ENCODE measurements around the gene MYO3B. TPM values are rescaled to one million over a fixed set of nuclear protein-coding genes. Genes with fewer than 3 reads are reported as not detected.

The MYO3B gene
- total RNA-seq, 5 donors from 2014 or later (not counting 1 experiment from before 2014, with no cell fraction given): 0.26 to 0.28 TPM; not detected in 3

- Mint-ChIP-seq H3K4me1 (no peaks in the 10 kb centered on the region), H3K27ac (no peak overlapping the region), H3K4me3 (no peak overlapping the region), H3K27me3 (peaks cover 13 to 20% of the 10 kb centered on the region in 2 donors), H3K36me3 (no peaks in the 10 kb centered on the region), H3K9me3 (no peaks in the 10 kb centered on the region)
- Histone ChIP-seq H3K4me1 (ENCODE audit: control insufficient read depth in 1 of 2, extremely low read depth in 1 of 2, insufficient read depth in 2 of 2, low read length in 2 of 2) (no peaks in the 10 kb centered on the region), H3K36me3 (ENCODE audit: control insufficient read depth in 2 of 2, extremely low read depth in 1 of 2, insufficient read depth in 1 of 2, low read length in 1 of 2) (no peaks in the 10 kb centered on the region), H3K27me3 (replicated peaks in 1 of 2; ENCODE audit: control insufficient read depth in 2 of 2, extremely low read depth in 1 of 2, insufficient read depth in 2 of 2, low read length in 1 of 2) (peaks cover 0 to 4% of the 10 kb centered on the region in 2 experiments), H3K27ac (ENCODE audit: low read length) (no peak overlapping the region), H3K4me3 (ENCODE audit: control insufficient read depth in 1 of 2, extremely low read depth in 1 of 2, low read length in 1 of 2) (no peak overlapping the region), H3K9me3 (no peaks in the 10 kb centered on the region)
- WGBS (ENCODE audit: insufficient coverage): 100% methylated on average over 1 of the region's 2 CpGs
- DNase-seq: no peak
- ATAC-seq (replicated peaks in 1 of 4): no peak
- POLR2A ChIA-PET: no interaction called here
- CTCF ChIA-PET: no interaction called here
Measured at GRCh38 chr2:170567429-170567828, 389.5 kb downstream of the MYO3B start.

GRCh38 chr2:170568511-170568910 is 390.6 kb downstream of the MYO3B start:
- POLR2A ChIA-PET: no interaction called here
- CTCF ChIA-PET: no interaction called here
- WGBS (ENCODE audit: insufficient coverage): 90% methylated on average over 2 of the region's 2 CpGs

GRCh38 chr2:170571612-170572011 is 393.7 kb downstream of the MYO3B start:
- CTCF ChIA-PET: no interaction called here
- peaks cover 21 to 33% of the 10 kb centered on the region in 2 donors for H3K27me3 Mint-ChIP-seq
- WGBS (ENCODE audit: insufficient coverage): 88% methylated on average over 1 of the region's 1 CpG

More at GRCh38 chr2:170568511-170568910, 390.6 kb downstream of the MYO3B start:
- no peak overlapping the region for H3K4me3 Mint-ChIP-seq
- H3K4me1 ChIP-seq (ENCODE audit: control insufficient read depth in 1 of 2, extremely low read depth in 1 of 2, insufficient read depth in 2 of 2, low read length in 2 of 2): no peaks in the 10 kb centered on the region
- no peaks in the 10 kb centered on the region for H3K36me3 Mint-ChIP-seq
- H3K27ac Mint-ChIP-seq: no peak overlapping the region
- no peaks in the 10 kb centered on the region for H3K4me1 Mint-ChIP-seq
- DNase-seq (no peak), ATAC-seq (replicated peaks in 1 of 4) (no peak)
- H3K27me3 ChIP-seq (replicated peaks in 1 of 2; ENCODE audit: control insufficient read depth in 2 of 2, extremely low read depth in 1 of 2, insufficient read depth in 2 of 2, low read length in 1 of 2): peaks cover 0 to 4% of the 10 kb centered on the region in 2 experiments
- no peak overlapping the region for H3K4me3 ChIP-seq (ENCODE audit: control insufficient read depth in 1 of 2, extremely low read depth in 1 of 2, low read length in 1 of 2)
- no peak overlapping the region for H3K27ac ChIP-seq (ENCODE audit: low read length)
- H3K9me3 ChIP-seq: no peaks in the 10 kb centered on the region
- no peaks in the 10 kb centered on the region for H3K9me3 Mint-ChIP-seq
- H3K27me3 Mint-ChIP-seq: peaks cover 16 to 25% of the 10 kb centered on the region in 2 donors
- no peaks in the 10 kb centered on the region for H3K36me3 ChIP-seq (ENCODE audit: control insufficient read depth in 2 of 2, extremely low read depth in 1 of 2, insufficient read depth in 1 of 2, low read length in 1 of 2)

GRCh38 chr2:170573671-170574070 is 395.7 kb downstream of the MYO3B start:
- ATAC-seq (replicated peaks in 1 of 4): no peak
- POLR2A ChIA-PET: no interaction called here

More at GRCh38 chr2:170571612-170572011, 393.7 kb downstream of the MYO3B start:
- no peak overlapping the region for H3K27ac ChIP-seq (ENCODE audit: low read length)
- H3K36me3 ChIP-seq (ENCODE audit: control insufficient read depth in 2 of 2, extremely low read depth in 1 of 2, insufficient read depth in 1 of 2, low read length in 1 of 2): no peaks in the 10 kb centered on the region
- Mint-ChIP-seq H3K9me3 (no peaks in the 10 kb centered on the region), H3K27ac (no peak overlapping the region), H3K36me3 (no peaks in the 10 kb centered on the region), H3K4me3 (no peak overlapping the region), H3K4me1 (no peaks in the 10 kb centered on the region)
- no peaks in the 10 kb centered on the region for H3K27me3 ChIP-seq (replicated peaks in 1 of 2; ENCODE audit: control insufficient read depth in 2 of 2, extremely low read depth in 1 of 2, insufficient read depth in 2 of 2, low read length in 1 of 2)
- ATAC-seq (replicated peaks in 1 of 4) (no peak), DNase-seq (no peak)
- H3K4me1 ChIP-seq (ENCODE audit: control insufficient read depth in 1 of 2, extremely low read depth in 1 of 2, insufficient read depth in 2 of 2, low read length in 2 of 2): no peaks in the 10 kb centered on the region
- POLR2A ChIA-PET: no interaction called here
- no peaks in the 10 kb centered on the region for H3K9me3 ChIP-seq
- H3K4me3 ChIP-seq (ENCODE audit: control insufficient read depth in 1 of 2, extremely low read depth in 1 of 2, low read length in 1 of 2): no peak overlapping the region

GRCh38 chr2:170576296-170576695 is 398.3 kb downstream of the MYO3B start:
- ATAC-seq (replicated peaks in 1 of 4): no peak
- Mint-ChIP-seq H3K4me1 (no peaks in the 10 kb centered on the region), H3K27ac (no peak overlapping the region), H3K36me3 (no peaks in the 10 kb centered on the region), H3K9me3 (no peaks in the 10 kb centered on the region), H3K27me3 (peaks cover 13 to 20% of the 10 kb centered on the region in 2 donors), H3K4me3 (no peak overlapping the region)
- ChIA-PET CTCF (no interaction called here), POLR2A (no interaction called here)
- Histone ChIP-seq H3K4me1 (ENCODE audit: control insufficient read depth in 1 of 2, extremely low read depth in 1 of 2, insufficient read depth in 2 of 2, low read length in 2 of 2) (no peaks in the 10 kb centered on the region), H3K27ac (ENCODE audit: low read length) (no peak overlapping the region), H3K9me3 (no peaks in the 10 kb centered on the region), H3K4me3 (ENCODE audit: control insufficient read depth in 1 of 2, extremely low read depth in 1 of 2, low read length in 1 of 2) (no peak overlapping the region), H3K36me3 (ENCODE audit: control insufficient read depth in 2 of 2, extremely low read depth in 1 of 2, insufficient read depth in 1 of 2, low read length in 1 of 2) (no peaks in the 10 kb centered on the region), H3K27me3 (replicated peaks in 1 of 2; ENCODE audit: control insufficient read depth in 2 of 2, extremely low read depth in 1 of 2, insufficient read depth in 2 of 2, low read length in 1 of 2) (no peaks in the 10 kb centered on the region)
- WGBS (ENCODE audit: insufficient coverage): 81% methylated on average over 3 of the region's 7 CpGs
- no peak for DNase-seq

More at GRCh38 chr2:170573671-170574070, 395.7 kb downstream of the MYO3B start:
- Histone ChIP-seq H3K4me3 (ENCODE audit: control insufficient read depth in 1 of 2, extremely low read depth in 1 of 2, low read length in 1 of 2) (no peak overlapping the region), H3K36me3 (ENCODE audit: control insufficient read depth in 2 of 2, extremely low read depth in 1 of 2, insufficient read depth in 1 of 2, low read length in 1 of 2) (no peaks in the 10 kb centered on the region), H3K27ac (ENCODE audit: low read length) (no peak overlapping the region), H3K27me3 (replicated peaks in 1 of 2; ENCODE audit: control insufficient read depth in 2 of 2, extremely low read depth in 1 of 2, insufficient read depth in 2 of 2, low read length in 1 of 2) (no peaks in the 10 kb centered on the region), H3K9me3 (no peaks in the 10 kb centered on the region), H3K4me1 (ENCODE audit: control insufficient read depth in 1 of 2, extremely low read depth in 1 of 2, insufficient read depth in 2 of 2, low read length in 2 of 2) (no peaks in the 10 kb centered on the region)
- Mint-ChIP-seq H3K27ac (no peak overlapping the region), H3K27me3 (peaks cover 21 to 36% of the 10 kb centered on the region in 2 donors), H3K9me3 (no peaks in the 10 kb centered on the region), H3K4me1 (no peaks in the 10 kb centered on the region), H3K36me3 (no peaks in the 10 kb centered on the region), H3K4me3 (no peak overlapping the region)
- WGBS (ENCODE audit: insufficient coverage): no CpG with 5 or more reads among the region's 1 CpG
- CTCF ChIA-PET: no interaction called here
- no peak for DNase-seq

- POLR2A ChIA-PET: no interaction called here
- Mint-ChIP-seq H3K4me3 (no peak overlapping the region), H3K9me3 (no peaks in the 10 kb centered on the region), H3K36me3 (no peaks in the 10 kb centered on the region), H3K27ac (no peak overlapping the region), H3K4me1 (no peaks in the 10 kb centered on the region), H3K27me3 (peaks cover 9 to 16% of the 10 kb centered on the region in 2 donors)
- no peaks in the 10 kb centered on the region for H3K9me3 ChIP-seq
- H3K4me1 ChIP-seq (ENCODE audit: control insufficient read depth in 1 of 2, extremely low read depth in 1 of 2, insufficient read depth in 2 of 2, low read length in 2 of 2): no peaks in the 10 kb centered on the region
- ATAC-seq (replicated peaks in 1 of 4): no peak
- DNase-seq: no peak
- CTCF ChIA-PET: no interaction called here
- no peak overlapping the region for H3K27ac ChIP-seq (ENCODE audit: low read length)
- H3K36me3 ChIP-seq (ENCODE audit: control insufficient read depth in 2 of 2, extremely low read depth in 1 of 2, insufficient read depth in 1 of 2, low read length in 1 of 2): no peaks in the 10 kb centered on the region
- no CpG with 5 or more reads among the region's 3 CpGs for WGBS (ENCODE audit: insufficient coverage)
- no peaks in the 10 kb centered on the region for H3K27me3 ChIP-seq (replicated peaks in 1 of 2; ENCODE audit: control insufficient read depth in 2 of 2, extremely low read depth in 1 of 2, insufficient read depth in 2 of 2, low read length in 1 of 2)
- H3K4me3 ChIP-seq (ENCODE audit: control insufficient read depth in 1 of 2, extremely low read depth in 1 of 2, low read length in 1 of 2): no peak overlapping the region
Measured at GRCh38 chr2:170577356-170577755, 399.4 kb downstream of the MYO3B start.

GRCh38 chr2:170578606-170579005 is 400.7 kb downstream of the MYO3B start:
- no peaks in the 10 kb centered on the region for H3K27me3 ChIP-seq (replicated peaks in 1 of 2; ENCODE audit: control insufficient read depth in 2 of 2, extremely low read depth in 1 of 2, insufficient read depth in 2 of 2, low read length in 1 of 2)
- peaks cover 5 to 11% of the 10 kb centered on the region in 2 donors for H3K27me3 Mint-ChIP-seq
- WGBS (ENCODE audit: insufficient coverage): 91% methylated on average over 7 of the region's 10 CpGs
- H3K4me1 Mint-ChIP-seq: no peaks in the 10 kb centered on the region
- ChIA-PET POLR2A (no interaction called here), CTCF (no interaction called here)
- H3K27ac ChIP-seq (ENCODE audit: low read length): no peak overlapping the region
- no peaks in the 10 kb centered on the region for H3K9me3 ChIP-seq
- no peak overlapping the region for H3K4me3 Mint-ChIP-seq
- no peaks in the 10 kb centered on the region for H3K36me3 ChIP-seq (ENCODE audit: control insufficient read depth in 2 of 2, extremely low read depth in 1 of 2, insufficient read depth in 1 of 2, low read length in 1 of 2)
- H3K4me3 ChIP-seq (ENCODE audit: control insufficient read depth in 1 of 2, extremely low read depth in 1 of 2, low read length in 1 of 2): no peak overlapping the region
- no peak for DNase-seq
- H3K36me3 Mint-ChIP-seq: no peaks in the 10 kb centered on the region
- H3K9me3 Mint-ChIP-seq: no peaks in the 10 kb centered on the region
- no peak for ATAC-seq (replicated peaks in 1 of 4)
- H3K27ac Mint-ChIP-seq: no peak overlapping the region
- no peaks in the 10 kb centered on the region for H3K4me1 ChIP-seq (ENCODE audit: control insufficient read depth in 1 of 2, extremely low read depth in 1 of 2, insufficient read depth in 2 of 2, low read length in 2 of 2)
